ENCODE measurements around the gene C10orf105.

- TF ChIP-seq POLR2A (IDR thresholded peaks at IDR 0.05) = no peak
- no peak for TF ChIP-seq CTCF (IDR thresholded peaks at IDR 0.05)
These were observed 14.8 kb downstream of the C10orf105 start for GRCh38 chr10:71704816-71705215.
